WTC11 (cell line): ENCODE data around the gene ZNF775. TPM values are rescaled to one million over a fixed set of nuclear protein-coding genes. Genes with fewer than 3 reads are reported as not detected.
A peak's percentile ranks its signal among the peaks of the same experiment; 100 is the strongest.

ENCODE experiments used
- ATAC-seq: fragments of 200-7000 bp; cut with Tn5 transposase; 2 replicates; pipeline ENCODE4 v1.10.0; 2021; ENCODE audit warnings: mild to moderate bottlenecking, moderate library complexity
- CTCF ChIA-PET: fragments of 300-600 bp; sonication (Branson Sonifier 250); formaldehyde crosslinking; loops from one replicate; lab custom pipeline; 2021; ENCODE audit warnings: antibody characterized with exemption; lab: Charles Lee
- POLR2A ChIA-PET: fragments of 350-600 bp; sonication (Branson Sonifier 250); formaldehyde crosslinking; loops from one replicate; lab custom pipeline; 2021; ENCODE audit warnings: antibody characterized with exemption; lab: Charles Lee
- DNase-seq: peaks from one replicate; pipeline ENCODE4 v3.0.0; 2021; ENCODE audit warnings: low spot score
- H3K27ac Mint-ChIP-seq: 2 replicates; pipeline ENCODE4 v1.8.0; 2021; ENCODE audit warnings: mixed read lengths
- H3K27me3 Mint-ChIP-seq: 2 replicates; pipeline ENCODE4 v1.8.0; 2021; ENCODE audit warnings: low read depth, mild to moderate bottlenecking, moderate library complexity, mixed read lengths
- H3K36me3 Mint-ChIP-seq: 2 replicates; pipeline ENCODE4 v1.8.0; 2021; ENCODE audit warnings: mixed read lengths
- H3K4me1 Mint-ChIP-seq: 2 replicates; pipeline ENCODE4 v1.8.0; 2022; ENCODE audit warnings: mixed read lengths
- H3K4me3 Mint-ChIP-seq: 2 replicates; pipeline ENCODE4 v1.8.0; 2021; ENCODE audit warnings: mild to moderate bottlenecking, moderate library complexity, mixed read lengths
- H3K9me3 Mint-ChIP-seq: 2 replicates; pipeline ENCODE4 v1.8.0; 2021; ENCODE audit warnings: mixed read lengths
- ERG ChIP-seq: fragments of 250-450 bp; sonication (Bioruptor Pico); IDR thresholded peaks from 2 replicates; pipeline ENCODE4 v1.8.0; 2021; ENCODE audit warnings: mild to moderate bottlenecking
- MLX ChIP-seq: sonication (generic); formaldehyde crosslinking; IDR thresholded peaks from 2 replicates; pipeline ENCODE4 v1.8.1; 2023; ENCODE audit warnings: mild to moderate bottlenecking, missing genetic modification reagents, moderate library complexity
- NR1H2 ChIP-seq: sonication (generic); formaldehyde crosslinking; IDR thresholded peaks from 2 replicates; pipeline ENCODE4 v1.9.0; 2021; ENCODE audit warnings: mild to moderate bottlenecking, moderate library complexity, missing genetic modification reagents
- RORB ChIP-seq: fragments of 250-450 bp; sonication (Bioruptor Pico); IDR thresholded peaks from 2 replicates; pipeline ENCODE4 v1.9.0; 2021; ENCODE audit warnings: mild to moderate bottlenecking
- TP53 ChIP-seq: sonication (generic); formaldehyde crosslinking; IDR thresholded peaks from 2 replicates; pipeline ENCODE4 v1.8.1; 2023; ENCODE audit warnings: mild to moderate bottlenecking, missing genetic modification reagents
- ZNF121 ChIP-seq: sonication (generic); formaldehyde crosslinking; IDR thresholded peaks from 2 replicates; pipeline ENCODE4 v1.8.0; 2023; ENCODE audit warnings: missing genetic modification reagents
- total RNA-seq: library from RNA; stranded (reverse); gene quantifications from 3 replicates; pipeline ENCODE4 v1.2.3, GENCODE V29; 2021
- TF ChIP-seq, protein P1 (sequence below): fragments of 250-450 bp; sonication (Bioruptor Pico); IDR thresholded peaks from 2 replicates; pipeline ENCODE4 v2.1.2; 2022; ENCODE audit warnings: mild to moderate bottlenecking, moderate library complexity
- TF ChIP-seq, protein P2 (sequence below): sonication (generic); formaldehyde crosslinking; IDR thresholded peaks from 2 replicates; pipeline ENCODE4 v1.8.0; 2022; ENCODE audit warnings: mild to moderate bottlenecking, missing genetic modification reagents

ZNF775 gene
- total RNA-seq, 1 experiment from 2014 or later, result 25.4 TPM

DNA sequence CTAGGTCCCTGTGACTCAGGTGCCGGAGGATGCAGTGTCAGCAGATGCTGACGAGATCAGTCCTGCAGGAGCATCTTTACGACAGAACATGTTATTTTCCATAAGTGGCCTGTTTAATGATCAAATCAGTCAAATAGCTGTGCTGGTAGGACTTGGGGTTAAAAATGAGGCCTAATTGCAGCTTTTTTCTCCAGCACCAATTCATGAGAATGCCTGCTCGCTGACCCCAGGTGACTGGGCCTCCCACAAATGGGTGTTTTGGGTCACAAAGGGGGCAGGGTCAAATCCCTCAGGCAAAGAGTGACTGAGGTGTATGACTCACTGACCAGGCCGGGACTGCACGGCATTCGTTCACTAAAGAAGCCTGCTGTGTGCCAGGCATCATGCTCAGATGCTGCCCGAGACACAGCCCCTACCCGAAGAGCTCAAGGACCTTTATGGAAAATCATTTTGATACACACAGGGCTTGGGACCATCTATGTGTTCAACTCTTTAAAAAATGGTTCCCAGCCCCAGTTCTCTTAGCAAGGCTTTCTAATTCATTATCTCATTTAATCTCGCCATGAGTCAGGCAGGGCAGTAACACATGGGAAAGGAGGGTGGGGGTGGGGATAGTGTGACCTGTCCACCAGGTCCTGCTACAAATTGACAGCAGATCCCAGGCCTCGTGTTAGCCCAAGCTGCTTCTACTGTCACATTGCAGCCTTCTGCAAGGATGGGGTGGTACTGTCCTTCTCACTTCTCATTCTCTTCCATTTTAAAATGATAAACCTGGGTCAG is 21.1 kb downstream of the ZNF775 start:
- Mint-ChIP-seq H3K4me3 (peak overlapping the region; percentile 25; the same call in 1 of the 2 replicates), H3K36me3 (peaks cover 18% of the 10 kb centered on the region), H3K27ac (peak overlapping the region; percentile 99), H3K4me1 (peaks cover 78% of the 10 kb centered on the region), H3K9me3 (no peaks in the 10 kb centered on the region), H3K27me3 (no peaks in the 10 kb centered on the region)
- ATAC-seq, result no peak
- POLR2A ChIA-PET, result interaction anchor here (0.6 to 2.6 kb wide), 4 partner anchors 14 to 45 kb away, joined by 3 to 29 read pairs (median 4); partner anchors contain the start of gene REPIN1
- TF ChIP-seq TP53 (CRISPR knock-in tag), result no peak
- TF ChIP-seq, protein P1, sequence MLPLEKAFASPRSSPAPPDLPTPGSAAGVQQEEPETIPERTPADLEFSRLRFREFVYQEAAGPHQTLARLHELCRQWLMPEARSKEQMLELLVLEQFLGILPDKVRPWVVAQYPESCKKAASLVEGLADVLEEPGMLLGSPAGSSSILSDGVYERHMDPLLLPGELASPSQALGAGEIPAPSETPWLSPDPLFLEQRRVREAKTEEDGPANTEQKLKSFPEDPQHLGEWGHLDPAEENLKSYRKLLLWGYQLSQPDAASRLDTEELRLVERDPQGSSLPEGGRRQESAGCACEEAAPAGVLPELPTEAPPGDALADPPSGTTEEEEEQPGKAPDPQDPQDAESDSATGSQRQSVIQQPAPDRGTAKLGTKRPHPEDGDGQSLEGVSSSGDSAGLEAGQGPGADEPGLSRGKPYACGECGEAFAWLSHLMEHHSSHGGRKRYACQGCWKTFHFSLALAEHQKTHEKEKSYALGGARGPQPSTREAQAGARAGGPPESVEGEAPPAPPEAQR (CRISPR knock-in tag), result no peak
- TF ChIP-seq, protein P2, sequence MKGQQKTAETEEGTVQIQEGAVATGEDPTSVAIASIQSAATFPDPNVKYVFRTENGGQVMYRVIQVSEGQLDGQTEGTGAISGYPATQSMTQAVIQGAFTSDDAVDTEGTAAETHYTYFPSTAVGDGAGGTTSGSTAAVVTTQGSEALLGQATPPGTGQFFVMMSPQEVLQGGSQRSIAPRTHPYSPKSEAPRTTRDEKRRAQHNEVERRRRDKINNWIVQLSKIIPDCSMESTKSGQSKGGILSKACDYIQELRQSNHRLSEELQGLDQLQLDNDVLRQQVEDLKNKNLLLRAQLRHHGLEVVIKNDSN (CRISPR knock-in tag), result no peak
- no peak for TF ChIP-seq NR1H2
- TF ChIP-seq MLX (CRISPR knock-in tag), result no peak
- CTCF ChIA-PET, result interaction anchor here (0.9 to 4.5 kb wide), 4 partner anchors 12 to 22 kb away, joined by 3 to 33 read pairs (median 7); no protein-coding TSS in a partner anchor
- peak; percentile 10 for DNase-seq

- Mint-ChIP-seq H3K4me3 (no peak overlapping the region), H3K36me3 (peaks cover 12% of the 10 kb centered on the region), H3K9me3 (no peaks in the 10 kb centered on the region), H3K4me1 (peaks cover 75% of the 10 kb centered on the region), H3K27me3 (no peaks in the 10 kb centered on the region), H3K27ac (peak overlapping the region; percentile 99)
- POLR2A ChIA-PET, result interaction anchor here (1.2 to 6.5 kb wide), 5 partner anchors 16 to 66 kb away, joined by 3 to 50 read pairs (median 16); partner anchors contain the start of gene REPIN1
- CTCF ChIA-PET, result interaction anchor here (1.1 to 4.5 kb wide), 5 partner anchors 16 to 72 kb away, joined by 5 to 33 read pairs (median 8); no protein-coding TSS in a partner anchor
- ATAC-seq, result no peak
- DNase-seq, result peak; percentile 20
- TF ChIP-seq ZNF121 (CRISPR knock-in tag) (peak; percentile 97), RORB (CRISPR knock-in tag) (no peak)
- TF ChIP-seq, protein P2 (CRISPR knock-in tag), result peak; percentile 40; the same call in 1 of the 2 replicates
These were observed 21.8 kb downstream of the ZNF775 start for GRCh38 chr7:150400788-150401423.

- ChIA-PET CTCF (interaction anchor here (0.5 to 4.5 kb wide), 6 partner anchors 17 to 628 kb away, joined by 3 to 33 read pairs (median 6); partner anchors contain the start of gene ZNF467), POLR2A (interaction anchor here (1.4 to 6.5 kb wide), 5 partner anchors 17 to 72 kb away, joined by 6 to 50 read pairs (median 16); partner anchors contain the start of gene REPIN1)
- H3K27me3 Mint-ChIP-seq, result no peaks in the 10 kb centered on the region
These were observed 22.3 kb downstream of the ZNF775 start for GRCh38 chr7:150401424-150401790.

More at GRCh38 chr7:150401424-150401790, 22.3 kb downstream of the ZNF775 start:
- Mint-ChIP-seq H3K4me1 (peaks cover 75% of the 10 kb centered on the region), H3K9me3 (no peaks in the 10 kb centered on the region), H3K36me3 (peaks cover 7% of the 10 kb centered on the region), H3K27ac (peak overlapping the region; percentile 99), H3K4me3 (no peak overlapping the region)
- DNase-seq, result no peak
- ATAC-seq, result peak; percentile 1
- TF ChIP-seq ERG (CRISPR knock-in tag), result no peak
